IMR-90 (cell line): ENCODE measurements around the gene HIGD1C. TPM values are rescaled to one million over a fixed set of nuclear protein-coding genes. Genes with fewer than 3 reads are reported as not detected.

Experiments used
- ATAC-seq: fragments of 200-7000 bp; cut with Tn5 transposase; 2 replicates; pipeline ENCODE4 v1.9.1; 2020; ENCODE audit warnings: low read depth, mild to moderate bottlenecking, moderate library complexity
- BruUV-seq: library from RNA; stranded (reverse); fragments of 400-500 nt; replicated peaks from 2 replicates; lab custom pipeline; 2021; lab: Mats Ljungman, UMichigan
- CTCF ChIA-PET: fragments of 300-600 bp; formaldehyde crosslinking; extraction: SDS; loops from one replicate; lab custom pipeline; 2021; ENCODE audit warnings: antibody characterized with exemption; lab: Yijun Ruan, JAX
- POLR2A ChIA-PET: fragments of 300-600 bp; sonication (Branson Sonifier 250); formaldehyde crosslinking; loops from one replicate; lab custom pipeline; 2022; ENCODE audit warnings: antibody characterized with exemption; ENCODE audit not compliant: unreplicated experiment; lab: Charles Lee
- DNase-seq: peaks from one replicate; pipeline ENCODE4 v3.0.0; 2013
- H2AFZ ChIP-seq: replicated peaks from 2 replicates; pipeline ENCODE3; 2013; ENCODE audit warnings: low read length, mild to moderate bottlenecking; ENCODE audit not compliant: poor library complexity
- H2AK5ac ChIP-seq: 2 replicates; pipeline ENCODE4 v1.6.1; 2013; ENCODE audit warnings: low read depth, low read length, inconsistent platforms
- H2AK9ac ChIP-seq: replicated peaks from 2 replicates; pipeline ENCODE3; 2013; ENCODE audit warnings: mild to moderate bottlenecking, low read depth, low read length, moderate library complexity; ENCODE audit not compliant: poor library complexity
- H2BK120ac ChIP-seq: 2 replicates; pipeline ENCODE4 v1.6.1; 2013; ENCODE audit warnings: low read depth, low read length, inconsistent platforms
- H2BK15ac ChIP-seq: 3 replicates; pipeline ENCODE4 v1.6.1; 2013; ENCODE audit warnings: low read depth, low read length, inconsistent platforms
- H2BK20ac ChIP-seq: 2 replicates; pipeline ENCODE4 v1.6.1; 2013; ENCODE audit warnings: low read depth, mild to moderate bottlenecking, inconsistent platforms, low read length, moderate library complexity
- H2BK5ac ChIP-seq: 2 replicates; pipeline ENCODE4 v1.6.1; 2013; ENCODE audit warnings: mild to moderate bottlenecking, low read depth, low read length, inconsistent platforms; ENCODE audit not compliant: poor library complexity, severe bottlenecking
- H3K14ac ChIP-seq: replicated peaks from 2 replicates; pipeline ENCODE4 v1.6.1; 2013; ENCODE audit warnings: low read depth, low read length, inconsistent platforms
- H3K18ac ChIP-seq: 2 replicates; pipeline ENCODE4 v1.6.1; 2013; ENCODE audit warnings: low read depth, low read length, control low read depth
- H3K23ac ChIP-seq: 2 replicates; pipeline ENCODE4 v1.6.1; 2013; ENCODE audit warnings: low read depth, low read length, inconsistent platforms
- H3K27ac ChIP-seq: 2 replicates; pipeline ENCODE4 v1.5.1; 2013; ENCODE audit warnings: mild to moderate bottlenecking, control low read depth, low read length; ENCODE audit not compliant: insufficient read depth
- H3K27me3 ChIP-seq: 2 replicates; pipeline ENCODE4 v1.6.1; 2013; ENCODE audit warnings: low read length; ENCODE audit not compliant: control insufficient read depth, insufficient read depth
- H3K36me3 ChIP-seq: 2 replicates; pipeline ENCODE4 v1.6.1; 2013; ENCODE audit warnings: low read length, mixed read lengths; ENCODE audit not compliant: control insufficient read depth, insufficient read depth
- H3K4ac ChIP-seq: 2 replicates; pipeline ENCODE4 v1.6.1; 2013; ENCODE audit warnings: low read depth, low read length, inconsistent platforms
- H3K4me1 ChIP-seq: 2 replicates; pipeline ENCODE4 v1.6.1; 2013; ENCODE audit warnings: low read length, mixed read lengths; ENCODE audit not compliant: control insufficient read depth, insufficient read depth
- H3K4me2 ChIP-seq: 2 replicates; pipeline ENCODE4 v1.6.1; 2013; ENCODE audit warnings: low read depth, mild to moderate bottlenecking, control low read depth, low read length, moderate library complexity
- H3K4me3 ChIP-seq: 2 replicates; pipeline ENCODE4 v1.5.1; 2013; ENCODE audit warnings: low read depth, mild to moderate bottlenecking, control low read depth, low read length, moderate library complexity; ENCODE audit not compliant: insufficient read depth
- H3K56ac ChIP-seq: 2 replicates; pipeline ENCODE4 v1.6.1; 2013; ENCODE audit warnings: low read length, inconsistent platforms; ENCODE audit not compliant: insufficient read depth; ENCODE audit errors: extremely low read depth
- H3K79me1 ChIP-seq, 2 experiments: 2 replicates each; pipeline ENCODE4 v1.6.1; 2013; ENCODE audit warnings: low read length in 2 of 2, inconsistent platforms in 1 of 2, low read depth in 1 of 2
- H3K9ac ChIP-seq: 2 replicates; pipeline ENCODE4 v1.6.1; 2013; ENCODE audit warnings: low read depth, low read length, control low read depth
- H3K9me1 ChIP-seq: 2 replicates; pipeline ENCODE4 v1.6.1; 2013; ENCODE audit warnings: low read length, inconsistent platforms; ENCODE audit not compliant: insufficient read depth
- H3K9me3 ChIP-seq: 2 replicates; pipeline ENCODE4 v1.6.1; 2013; ENCODE audit warnings: low read length; ENCODE audit not compliant: control insufficient read depth, insufficient read depth
- H4K20me1 ChIP-seq: 2 replicates; pipeline ENCODE4 v1.6.1; 2013; ENCODE audit warnings: low read length, inconsistent platforms; ENCODE audit not compliant: insufficient read depth
- H4K5ac ChIP-seq: 2 replicates; pipeline ENCODE4 v1.6.1; 2013; ENCODE audit warnings: mild to moderate bottlenecking, low read depth, low read length, control low read depth
- H4K8ac ChIP-seq, 2 experiments: 2 replicates each; pipeline ENCODE4 v1.6.1; 2013; ENCODE audit warnings: low read depth in 2 of 2, low read length in 2 of 2, control low read depth in 1 of 2, inconsistent platforms in 1 of 2
- H4K91ac ChIP-seq: 2 replicates; pipeline ENCODE4 v1.6.1; 2013; ENCODE audit warnings: low read depth, low read length, inconsistent platforms; ENCODE audit not compliant: insufficient read depth
- BHLHE40 ChIP-seq: fragments of 150-350 bp; IDR thresholded peaks from 2 replicates; pipeline ENCODE4 v1.6.1; 2016; ENCODE audit warnings: mild to moderate bottlenecking, low read depth, low read length
- CEBPB ChIP-seq: IDR thresholded peaks from 2 replicates; pipeline ENCODE4 v1.6.1; 2012; ENCODE audit warnings: low read depth, low read length, improper control_type of control experiment
- CHD1 ChIP-seq: IDR thresholded peaks from 2 replicates; pipeline ENCODE4 v1.6.1; 2012; ENCODE audit warnings: low read depth, low read length, improper control_type of control experiment
- FOS ChIP-seq: fragments of 150-350 bp; IDR thresholded peaks from 2 replicates; pipeline ENCODE4 v1.6.1; 2016; ENCODE audit warnings: low read depth, low read length
- MAFK ChIP-seq: IDR thresholded peaks from 2 replicates; pipeline ENCODE4 v1.6.1; 2012; ENCODE audit warnings: low read depth, low read length, improper control_type of control experiment
- MAZ ChIP-seq: IDR thresholded peaks from 2 replicates; pipeline ENCODE4 v1.6.1; 2012; ENCODE audit warnings: low read depth, mild to moderate bottlenecking, low read length, improper control_type of control experiment, moderate library complexity, borderline replicate concordance
- MXI1 ChIP-seq: IDR thresholded peaks from 2 replicates; pipeline ENCODE4 v1.6.1; 2012; ENCODE audit warnings: low read depth, mild to moderate bottlenecking, low read length, moderate library complexity, borderline replicate concordance
- NFE2L2 ChIP-seq: fragments of 150-350 bp; IDR thresholded peaks from 2 replicates; pipeline ENCODE4 v1.6.1; 2016; ENCODE audit warnings: low read depth, mild to moderate bottlenecking, low read length
- POLR2A ChIP-seq: IDR thresholded peaks from 2 replicates; pipeline ENCODE4 v1.6.1; 2012; ENCODE audit warnings: mild to moderate bottlenecking, low read depth, low read length
- RAD21 ChIP-seq: IDR thresholded peaks from 2 replicates; pipeline ENCODE4 v1.6.1; 2012; ENCODE audit warnings: low read length, improper control_type of control experiment
- RCOR1 ChIP-seq: IDR thresholded peaks from 2 replicates; pipeline ENCODE4 v1.6.1; 2012; ENCODE audit warnings: mild to moderate bottlenecking, low read length, improper control_type of control experiment; ENCODE audit not compliant: insufficient replicate concordance
- RFX5 ChIP-seq: IDR thresholded peaks from 2 replicates; pipeline ENCODE4 v1.8.0; 2012; ENCODE audit warnings: low read depth, mild to moderate bottlenecking, low read length, moderate library complexity
- SMC3 ChIP-seq: fragments of 150-350 bp; IDR thresholded peaks from 2 replicates; pipeline ENCODE4 v1.6.1; 2016; ENCODE audit warnings: low read depth, mild to moderate bottlenecking, antibody characterized with exemption, low read length, moderate library complexity
- WGBS, 2 experiments: methylation state at CpG; one replicate each; pipeline versions ENCODE4 v1.1.5 to v1.1.7; 2013; ENCODE audit warnings: missing lambda C conversion rate in 2 of 2; ENCODE audit not compliant: insufficient read length in 1 of 2; ENCODE audit errors: extremely low coverage in 2 of 2; 5-methylcytosine and 5-hydroxymethylcytosine counted together
- dilution Hi-C: fragments of 300-500 bp; cut with HindIII; formaldehyde crosslinking; loops from one replicate; pipeline ENCODE4 v1.14.3; 2018; ENCODE audit warnings: low sequenced_read_pairs; ENCODE audit not compliant: unreplicated experiment
- in situ Hi-C: fragments of 300-500 bp; cut with MboI; formaldehyde crosslinking; loops from 3 replicates; pipeline ENCODE4 v1.14.3; 2019; ENCODE audit warnings: low sequenced_read_pairs, inconsistent platforms, mixed read lengths
- intact Hi-C: fragments of 100-400 bp; cut with micrococcal nuclease; formaldehyde crosslinking; loops from 2 replicates; pipeline ENCODE4 v1.10.0; 2022
- polyA plus RNA-seq, 3 experiments: library from polyadenylated mRNA; depleted of rRNA; stranded (reverse); fragments of >200 nt; gene quantifications; 2 replicates each; pipeline ENCODE4 v1.2.3, GENCODE V29; 2012; ENCODE audit warnings: low replicate concordance in 1 of 3
- total RNA-seq: library from RNA; depleted of rRNA; stranded (reverse); fragments of >200 nt; gene quantifications from 2 replicates; pipeline ENCODE4 v1.2.3, GENCODE V29; 2012
- TF ChIP-seq, protein P1 (sequence below): conservative IDR thresholded peaks from 2 replicates; pipeline ENCODE4 v1.5.1; 2012; ENCODE audit warnings: mild to moderate bottlenecking, low read depth, low read length, improper control_type of control experiment
- TF ChIP-seq, protein P2 (sequence below): fragments of 150-350 bp; IDR thresholded peaks from 2 replicates; pipeline ENCODE4 v1.6.1; 2017; ENCODE audit warnings: mild to moderate bottlenecking, antibody characterized with exemption, low read length, low read depth
- TF ChIP-seq, protein P3 (sequence below): fragments of 150-350 bp; IDR thresholded peaks from 2 replicates; pipeline ENCODE4 v1.6.1; 2016; ENCODE audit warnings: low read depth, mild to moderate bottlenecking, low read length, moderate library complexity, borderline replicate concordance

HIGD1C gene
- total and polyA plus RNA-seq, 2 of the 4 experiments (the other 2 are of a cell fraction): not detected

GRCh38 chr12:50927356-50927755, 25.0 kb upstream of the HIGD1C start:
- no peak overlapping the region for H3K56ac ChIP-seq
- H2AFZ ChIP-seq: no peak overlapping the region
- no peaks in the 10 kb centered on the region for H3K27me3 ChIP-seq
- no peak overlapping the region for H2BK120ac ChIP-seq
- H3K36me3 ChIP-seq: no peaks in the 10 kb centered on the region
- H3K9me1 ChIP-seq: 0 out of 2 replicates have a peak, but pooled peaks cover 4% of the 10 kb centered on the region
- H3K9me3 ChIP-seq: no peaks in the 10 kb centered on the region
- no peak overlapping the region for H4K91ac ChIP-seq
- H4K8ac ChIP-seq: no peak overlapping the region
- peaks cover 13% of the 10 kb centered on the region for H3K4me1 ChIP-seq
- no peak overlapping the region for H2AK9ac ChIP-seq
- H4K20me1 ChIP-seq: no peaks in the 10 kb centered on the region
- no peak overlapping the region for H2AK5ac ChIP-seq
- no peak overlapping the region for H4K5ac ChIP-seq
- no peak overlapping the region; the same call in 1 of the 2 replicates for H3K4me2 ChIP-seq
- H3K27ac ChIP-seq: no peak overlapping the region
- H3K23ac ChIP-seq: no peak overlapping the region
- H2BK20ac ChIP-seq: no peak overlapping the region
- intact Hi-C loops: no loop called here
- no peak overlapping the region for H2BK5ac ChIP-seq
- no peak overlapping the region for H3K4ac ChIP-seq
- H3K9ac ChIP-seq: no peak overlapping the region
- no CpG with 5 or more reads among the region's 2 CpGs for WGBS, 2 experiments
- H3K14ac ChIP-seq: no peak overlapping the region
- dilution Hi-C loops: no loop called here
- ChIA-PET POLR2A (no interaction called here), CTCF (no interaction called here)
- in situ Hi-C loops: no loop called here
- no peak overlapping the region for H3K4me3 ChIP-seq
- no peak for TF ChIP-seq SMC3
- no peak for TF ChIP-seq CHD1
- TF ChIP-seq MAFK: no peak
- TF ChIP-seq, protein P1, sequence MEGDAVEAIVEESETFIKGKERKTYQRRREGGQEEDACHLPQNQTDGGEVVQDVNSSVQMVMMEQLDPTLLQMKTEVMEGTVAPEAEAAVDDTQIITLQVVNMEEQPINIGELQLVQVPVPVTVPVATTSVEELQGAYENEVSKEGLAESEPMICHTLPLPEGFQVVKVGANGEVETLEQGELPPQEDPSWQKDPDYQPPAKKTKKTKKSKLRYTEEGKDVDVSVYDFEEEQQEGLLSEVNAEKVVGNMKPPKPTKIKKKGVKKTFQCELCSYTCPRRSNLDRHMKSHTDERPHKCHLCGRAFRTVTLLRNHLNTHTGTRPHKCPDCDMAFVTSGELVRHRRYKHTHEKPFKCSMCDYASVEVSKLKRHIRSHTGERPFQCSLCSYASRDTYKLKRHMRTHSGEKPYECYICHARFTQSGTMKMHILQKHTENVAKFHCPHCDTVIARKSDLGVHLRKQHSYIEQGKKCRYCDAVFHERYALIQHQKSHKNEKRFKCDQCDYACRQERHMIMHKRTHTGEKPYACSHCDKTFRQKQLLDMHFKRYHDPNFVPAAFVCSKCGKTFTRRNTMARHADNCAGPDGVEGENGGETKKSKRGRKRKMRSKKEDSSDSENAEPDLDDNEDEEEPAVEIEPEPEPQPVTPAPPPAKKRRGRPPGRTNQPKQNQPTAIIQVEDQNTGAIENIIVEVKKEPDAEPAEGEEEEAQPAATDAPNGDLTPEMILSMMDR: no peak
- no peak for TF ChIP-seq RCOR1
- no peak for TF ChIP-seq BHLHE40
- TF ChIP-seq RFX5: no peak
- TF ChIP-seq POLR2A: no peak
- TF ChIP-seq, protein P2, sequence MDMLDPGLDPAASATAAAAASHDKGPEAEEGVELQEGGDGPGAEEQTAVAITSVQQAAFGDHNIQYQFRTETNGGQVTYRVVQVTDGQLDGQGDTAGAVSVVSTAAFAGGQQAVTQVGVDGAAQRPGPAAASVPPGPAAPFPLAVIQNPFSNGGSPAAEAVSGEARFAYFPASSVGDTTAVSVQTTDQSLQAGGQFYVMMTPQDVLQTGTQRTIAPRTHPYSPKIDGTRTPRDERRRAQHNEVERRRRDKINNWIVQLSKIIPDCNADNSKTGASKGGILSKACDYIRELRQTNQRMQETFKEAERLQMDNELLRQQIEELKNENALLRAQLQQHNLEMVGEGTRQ: no peak
- TF ChIP-seq MAZ: no peak
- no peak for TF ChIP-seq RAD21
- TF ChIP-seq MXI1: no peak
- TF ChIP-seq FOS: no peak
- TF ChIP-seq CEBPB: no peak
- TF ChIP-seq NFE2L2: no peak
- TF ChIP-seq, protein P3, sequence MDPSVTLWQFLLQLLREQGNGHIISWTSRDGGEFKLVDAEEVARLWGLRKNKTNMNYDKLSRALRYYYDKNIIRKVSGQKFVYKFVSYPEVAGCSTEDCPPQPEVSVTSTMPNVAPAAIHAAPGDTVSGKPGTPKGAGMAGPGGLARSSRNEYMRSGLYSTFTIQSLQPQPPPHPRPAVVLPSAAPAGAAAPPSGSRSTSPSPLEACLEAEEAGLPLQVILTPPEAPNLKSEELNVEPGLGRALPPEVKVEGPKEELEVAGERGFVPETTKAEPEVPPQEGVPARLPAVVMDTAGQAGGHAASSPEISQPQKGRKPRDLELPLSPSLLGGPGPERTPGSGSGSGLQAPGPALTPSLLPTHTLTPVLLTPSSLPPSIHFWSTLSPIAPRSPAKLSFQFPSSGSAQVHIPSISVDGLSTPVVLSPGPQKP: no peak
- no peak overlapping the region for H2BK15ac ChIP-seq
- BruUV-seq: no TSS peak
- DNase-seq (no peak), ATAC-seq (no peak)
- H3K18ac ChIP-seq: no peak overlapping the region
- H3K79me1 ChIP-seq: 0 out of 4 replicates have a peak, but pooled peaks cover 0 to 5% of the 10 kb centered on the region in 2 experiments
